ENCODE results near the gene TMEM181.

DNA sequence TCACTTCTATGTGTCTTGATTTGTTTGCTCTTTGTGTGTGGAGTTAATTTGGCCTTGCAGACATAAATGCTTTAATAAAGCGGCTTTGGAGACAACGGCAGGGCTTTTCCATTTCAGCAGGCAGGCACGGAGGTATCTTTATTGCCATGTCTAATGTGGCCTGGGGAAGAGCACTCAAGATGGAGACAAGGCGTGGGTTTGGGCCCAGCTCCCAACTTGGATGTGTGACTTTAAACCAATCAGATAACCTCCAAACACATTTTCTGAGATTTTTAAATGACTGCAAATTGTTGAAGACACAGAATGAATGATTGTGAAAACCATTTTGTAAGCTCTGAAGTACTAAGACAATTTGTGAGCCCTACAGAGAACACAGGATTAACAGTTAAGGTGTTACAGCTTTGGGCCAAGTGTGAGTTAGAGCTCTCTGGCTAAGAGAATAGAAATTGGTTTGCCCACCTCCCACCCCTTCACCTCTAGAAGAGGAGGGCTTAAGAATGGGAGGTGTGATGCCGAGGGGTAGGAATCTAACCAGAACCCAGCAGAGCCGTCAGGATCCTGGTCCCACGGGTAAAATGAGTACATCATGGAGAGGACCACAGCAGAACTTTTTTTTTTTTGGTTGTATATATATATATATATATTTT is 75.7 kb downstream of the TMEM181 start:
- no peak for TF ChIP-seq CTCF (conservative IDR thresholded peaks at IDR 0.05; ENCODE audit: low read depth, low read length)
- TF ChIP-seq EZH2 (IDR thresholded peaks at IDR 0.05; ENCODE audit: borderline replicate concordance, low read depth, low read length, poor library complexity, severe bottlenecking), result no peak
